Measurements from ENCODE around the gene KLF11. TPM values are rescaled to one million over a fixed set of nuclear protein-coding genes. Genes with fewer than 3 reads are reported as not detected.

Gene KLF11
- total RNA-seq, 3 donors from 2014 or later (not counting 1 experiment from before 2014, with no cell fraction given) = 47.3 to 85.8 (median 49.3) TPM

GRCh38 chr2:10022966-10023662 lies 20.2 kb upstream of the KLF11 start:
- Mint-ChIP-seq H3K4me3 (no peak overlapping the region), H3K9me3 (no peaks in the 10 kb centered on the region), H3K36me3 (no peaks in the 10 kb centered on the region), H3K4me1 (peaks cover 0 to 10% of the 10 kb centered on the region in 2 donors), H3K27me3 (ENCODE audit: low read depth in 2 of 2) (no peaks in the 10 kb centered on the region), H3K27ac (no peak overlapping the region)
- TF ChIP-seq, protein P1, sequence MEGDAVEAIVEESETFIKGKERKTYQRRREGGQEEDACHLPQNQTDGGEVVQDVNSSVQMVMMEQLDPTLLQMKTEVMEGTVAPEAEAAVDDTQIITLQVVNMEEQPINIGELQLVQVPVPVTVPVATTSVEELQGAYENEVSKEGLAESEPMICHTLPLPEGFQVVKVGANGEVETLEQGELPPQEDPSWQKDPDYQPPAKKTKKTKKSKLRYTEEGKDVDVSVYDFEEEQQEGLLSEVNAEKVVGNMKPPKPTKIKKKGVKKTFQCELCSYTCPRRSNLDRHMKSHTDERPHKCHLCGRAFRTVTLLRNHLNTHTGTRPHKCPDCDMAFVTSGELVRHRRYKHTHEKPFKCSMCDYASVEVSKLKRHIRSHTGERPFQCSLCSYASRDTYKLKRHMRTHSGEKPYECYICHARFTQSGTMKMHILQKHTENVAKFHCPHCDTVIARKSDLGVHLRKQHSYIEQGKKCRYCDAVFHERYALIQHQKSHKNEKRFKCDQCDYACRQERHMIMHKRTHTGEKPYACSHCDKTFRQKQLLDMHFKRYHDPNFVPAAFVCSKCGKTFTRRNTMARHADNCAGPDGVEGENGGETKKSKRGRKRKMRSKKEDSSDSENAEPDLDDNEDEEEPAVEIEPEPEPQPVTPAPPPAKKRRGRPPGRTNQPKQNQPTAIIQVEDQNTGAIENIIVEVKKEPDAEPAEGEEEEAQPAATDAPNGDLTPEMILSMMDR (IDR thresholded peaks at IDR 0.05) = no peak
- H3K4me1 ChIP-seq (ENCODE audit: control insufficient read depth, insufficient read depth, low read length) = peaks cover 8% of the 10 kb centered on the region
- WGBS (ENCODE audit: insufficient coverage) = 90% methylated on average over 10 of the region's 10 CpGs
- DNase-seq (no peak), ATAC-seq (no peak)
- no peak overlapping the region for H3K4me3 ChIP-seq (ENCODE audit: low read length)
- H3K36me3 ChIP-seq (ENCODE audit: control insufficient read depth, insufficient read depth, low read length) = no peaks in the 10 kb centered on the region
- intact Hi-C loops (cut with micrococcal nuclease) = no loop called here
- no peaks in the 10 kb centered on the region for H3K27me3 ChIP-seq (ENCODE audit: control insufficient read depth, insufficient read depth, low read length)
- H3K9me3 ChIP-seq (ENCODE audit: control insufficient read depth, insufficient read depth, low read length) = no peaks in the 10 kb centered on the region
- no peak overlapping the region for H3K27ac ChIP-seq (ENCODE audit: low read length)

DNA sequence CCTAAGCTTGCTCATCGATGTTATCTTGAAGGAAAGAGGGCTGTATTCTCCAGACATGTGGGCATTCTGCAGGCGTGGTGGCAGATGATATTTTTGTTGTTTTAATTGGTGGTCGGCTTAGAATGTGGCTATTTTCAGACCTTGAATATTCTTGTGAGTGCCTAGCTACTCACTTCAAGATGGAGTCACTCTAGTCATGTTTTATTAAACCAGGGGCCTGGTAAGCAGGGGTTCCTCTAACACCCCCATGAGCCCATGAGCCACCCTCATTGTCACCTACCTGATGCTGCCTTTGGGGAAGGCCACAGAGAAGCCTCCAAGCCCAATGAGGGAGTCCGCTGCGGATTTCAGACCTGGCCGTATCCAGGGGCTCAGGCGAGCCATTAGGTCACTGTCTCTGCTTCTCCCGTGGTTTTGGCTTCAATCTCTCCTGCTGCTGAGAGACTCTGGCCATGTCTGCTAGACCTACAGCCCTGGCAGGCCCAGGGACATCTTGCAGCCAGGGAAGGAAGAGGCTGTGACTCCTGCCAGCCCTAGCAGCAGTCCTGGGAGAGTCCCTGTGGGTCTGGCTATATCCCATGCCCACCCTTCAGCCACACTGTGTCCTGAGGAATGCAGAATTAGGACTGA lies 16.3 kb upstream of the KLF11 start:
- Mint-ChIP-seq H3K36me3 (no peaks in the 10 kb centered on the region), H3K27ac (peak overlapping the region in 1 of 2 donors; percentile 94), H3K9me3 (no peaks in the 10 kb centered on the region), H3K27me3 (ENCODE audit: low read depth in 2 of 2) (no peaks in the 10 kb centered on the region), H3K4me1 (peaks cover 22 to 40% of the 10 kb centered on the region in 2 donors), H3K4me3 (peak overlapping the region; percentile 13)
- Histone ChIP-seq H3K4me3 (ENCODE audit: low read length) (no peak overlapping the region), H3K27ac (ENCODE audit: low read length) (no peak overlapping the region), H3K36me3 (ENCODE audit: control insufficient read depth, insufficient read depth, low read length) (no peaks in the 10 kb centered on the region), H3K4me1 (ENCODE audit: control insufficient read depth, insufficient read depth, low read length) (peaks cover 45% of the 10 kb centered on the region), H3K9me3 (ENCODE audit: control insufficient read depth, insufficient read depth, low read length) (no peaks in the 10 kb centered on the region), H3K27me3 (ENCODE audit: control insufficient read depth, insufficient read depth, low read length) (no peaks in the 10 kb centered on the region)
- 91% methylated on average over 8 of the region's 8 CpGs for WGBS (ENCODE audit: insufficient coverage)
- DNase-seq (no peak), ATAC-seq (no peak)
- intact Hi-C loops (cut with micrococcal nuclease) = loop anchor here (5.0 kb wide), 1 partner anchor 45 kb away; no protein-coding TSS in a partner anchor
- TF ChIP-seq, protein P1 (IDR thresholded peaks at IDR 0.05) = no peak

DNA sequence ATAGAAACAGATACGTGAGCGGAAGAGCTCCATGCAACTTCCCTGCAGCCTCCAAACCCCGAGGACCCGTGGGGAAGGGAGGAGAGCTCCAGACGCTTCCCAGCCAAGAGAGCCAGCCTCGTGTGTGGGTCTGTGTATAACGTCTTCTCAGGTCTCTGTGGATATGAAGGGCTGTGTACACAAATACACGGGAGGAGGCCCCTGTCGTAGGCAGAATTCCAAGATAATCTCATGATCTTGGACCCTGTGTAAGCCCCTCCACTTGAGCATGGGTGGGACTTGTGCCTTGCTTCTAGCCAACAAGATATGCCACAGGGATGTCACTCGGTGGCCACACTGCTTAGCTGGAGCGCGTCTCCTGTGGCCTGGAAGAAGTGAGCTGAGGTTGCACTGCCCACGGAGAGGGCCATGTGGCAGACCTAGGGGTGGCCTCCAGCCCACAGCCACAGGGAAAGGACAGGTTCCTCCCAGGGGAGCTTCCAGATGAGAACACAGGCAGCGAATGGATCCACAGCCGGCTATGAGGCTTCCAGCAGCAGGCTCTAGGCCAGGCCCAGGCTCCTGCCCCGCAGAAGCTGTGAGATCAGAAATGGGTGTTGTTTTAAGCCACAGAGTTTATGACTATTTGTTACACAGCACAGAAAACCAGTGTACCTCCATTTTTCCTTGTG lies 15.6 kb upstream of the KLF11 start:
- H3K27me3 ChIP-seq (ENCODE audit: control insufficient read depth, insufficient read depth, low read length) = no peaks in the 10 kb centered on the region
- H3K27ac ChIP-seq (ENCODE audit: low read length) = no peak overlapping the region
- Mint-ChIP-seq H3K4me3 (peak overlapping the region; percentile 13), H3K9me3 (no peaks in the 10 kb centered on the region), H3K27me3 (ENCODE audit: low read depth in 2 of 2) (no peaks in the 10 kb centered on the region), H3K36me3 (no peaks in the 10 kb centered on the region), H3K27ac (peak overlapping the region; percentile 93 to 94), H3K4me1 (peaks cover 22 to 40% of the 10 kb centered on the region in 2 donors)
- TF ChIP-seq, protein P1 (IDR thresholded peaks at IDR 0.05) = no peak
- intact Hi-C loops (cut with micrococcal nuclease) = loop anchor here (5.0 kb wide), 1 partner anchor 45 kb away; no protein-coding TSS in a partner anchor
- H3K9me3 ChIP-seq (ENCODE audit: control insufficient read depth, insufficient read depth, low read length) = no peaks in the 10 kb centered on the region
- WGBS (ENCODE audit: insufficient coverage) = 91% methylated on average over 16 of the region's 16 CpGs
- ATAC-seq (no peak), DNase-seq (no peak)
- H3K4me3 ChIP-seq (ENCODE audit: low read length) = no peak overlapping the region
- H3K4me1 ChIP-seq (ENCODE audit: control insufficient read depth, insufficient read depth, low read length) = peaks cover 52% of the 10 kb centered on the region
- no peaks in the 10 kb centered on the region for H3K36me3 ChIP-seq (ENCODE audit: control insufficient read depth, insufficient read depth, low read length)
